ENCODE data around the gene ANKS1B. TPM values are rescaled to one million over a fixed set of nuclear protein-coding genes. Genes with fewer than 3 reads are reported as not detected.

ANKS1B gene
- total RNA-seq, 1 donor from 2014 or later = 2.4 TPM

GRCh38 chr12:99045158-99045557 is 939.6 kb downstream of the ANKS1B start:
- no peak for TF ChIP-seq EZH2 (IDR thresholded peaks at IDR 0.05; ENCODE audit: insufficient read depth, low read length)
- TF ChIP-seq CTCF (IDR thresholded peaks at IDR 0.05; ENCODE audit: insufficient read depth, low read depth, low read length) = no peak
- Mint-ChIP-seq H3K36me3 (ENCODE audit: low read depth, unreplicated experiment) (no peaks in the 10 kb centered on the region), H3K27ac (ENCODE audit: unreplicated experiment) (no peak overlapping the region), H3K27me3 (ENCODE audit: low read depth, unreplicated experiment) (peaks cover 4% of the 10 kb centered on the region), H3K4me1 (ENCODE audit: low read depth, unreplicated experiment) (no peaks in the 10 kb centered on the region), H3K4me3 (ENCODE audit: unreplicated experiment) (no peak overlapping the region), H3K9me3 (ENCODE audit: unreplicated experiment) (no peaks in the 10 kb centered on the region)
- no peak overlapping the region for H3K4me2 ChIP-seq (ENCODE audit: low read length)
- no peaks in the 10 kb centered on the region for H3K4me1 ChIP-seq (ENCODE audit: insufficient read depth, low read length)
- no peaks in the 10 kb centered on the region for H3K36me3 ChIP-seq (ENCODE audit: insufficient read depth, low read length)
- H3K27ac ChIP-seq (ENCODE audit: low read depth, low read length) = no peak overlapping the region
- H3K27me3 ChIP-seq (ENCODE audit: insufficient read depth, low read length) = no peaks in the 10 kb centered on the region
- H2AFZ ChIP-seq (ENCODE audit: low read depth, low read length) = no peak overlapping the region
- no peak for FAIRE-seq
- no peak for DNase-seq (ENCODE audit: low read depth)
- H3K79me2 ChIP-seq (ENCODE audit: insufficient read depth, low read length) = no peaks in the 10 kb centered on the region
- no peak overlapping the region for H3K4me3 ChIP-seq (ENCODE audit: insufficient read depth, low read depth, low read length)
- H3K9ac ChIP-seq (ENCODE audit: low read length) = no peak overlapping the region
- H3K9me3 ChIP-seq (ENCODE audit: insufficient read depth, low read depth, low read length) = no peaks in the 10 kb centered on the region
- no peaks in the 10 kb centered on the region for H4K20me1 ChIP-seq (ENCODE audit: insufficient read depth, low read length)

- peak; percentile 13 for FAIRE-seq
- DNase-seq (ENCODE audit: low read depth) = peak; percentile 35
- H3K9me3 ChIP-seq (ENCODE audit: insufficient read depth, low read depth, low read length) = no peaks in the 10 kb centered on the region
- H3K27ac ChIP-seq (ENCODE audit: low read depth, low read length) = no peak overlapping the region
- no peaks in the 10 kb centered on the region for H3K36me3 ChIP-seq (ENCODE audit: insufficient read depth, low read length)
- Mint-ChIP-seq H3K27ac (ENCODE audit: unreplicated experiment) (no peak overlapping the region), H3K4me1 (ENCODE audit: low read depth, unreplicated experiment) (no peaks in the 10 kb centered on the region), H3K36me3 (ENCODE audit: low read depth, unreplicated experiment) (no peaks in the 10 kb centered on the region), H3K9me3 (ENCODE audit: unreplicated experiment) (no peaks in the 10 kb centered on the region), H3K27me3 (ENCODE audit: low read depth, unreplicated experiment) (peaks cover 4% of the 10 kb centered on the region), H3K4me3 (ENCODE audit: unreplicated experiment) (no peak overlapping the region)
- no peaks in the 10 kb centered on the region for H3K4me1 ChIP-seq (ENCODE audit: insufficient read depth, low read length)
- no peak overlapping the region for H3K9ac ChIP-seq (ENCODE audit: low read length)
- TF ChIP-seq EZH2 (IDR thresholded peaks at IDR 0.05; ENCODE audit: insufficient read depth, low read length) (no peak), CTCF (IDR thresholded peaks at IDR 0.05; ENCODE audit: insufficient read depth, low read depth, low read length) (peak; percentile 93)
- H3K4me3 ChIP-seq (ENCODE audit: insufficient read depth, low read depth, low read length) = no peak overlapping the region
- H3K4me2 ChIP-seq (ENCODE audit: low read length) = no peak overlapping the region
- no peaks in the 10 kb centered on the region for H3K27me3 ChIP-seq (ENCODE audit: insufficient read depth, low read length)
- H2AFZ ChIP-seq (ENCODE audit: low read depth, low read length) = no peak overlapping the region
- H4K20me1 ChIP-seq (ENCODE audit: insufficient read depth, low read length) = no peaks in the 10 kb centered on the region
- no peaks in the 10 kb centered on the region for H3K79me2 ChIP-seq (ENCODE audit: insufficient read depth, low read length)
These were observed 941.3 kb downstream of the ANKS1B start for GRCh38 chr12:99043319-99043914.

- peaks cover 4% of the 10 kb centered on the region for H3K27me3 Mint-ChIP-seq (ENCODE audit: low read depth, unreplicated experiment)
- no peak for FAIRE-seq
- no peaks in the 10 kb centered on the region for H3K27me3 ChIP-seq (ENCODE audit: insufficient read depth, low read length)
- no peaks in the 10 kb centered on the region for H3K9me3 ChIP-seq (ENCODE audit: insufficient read depth, low read depth, low read length)
- H3K4me3 ChIP-seq (ENCODE audit: insufficient read depth, low read depth, low read length) = no peak overlapping the region
- H2AFZ ChIP-seq (ENCODE audit: low read depth, low read length) = no peak overlapping the region
- H4K20me1 ChIP-seq (ENCODE audit: insufficient read depth, low read length) = no peaks in the 10 kb centered on the region
- H3K79me2 ChIP-seq (ENCODE audit: insufficient read depth, low read length) = no peaks in the 10 kb centered on the region
- DNase-seq (ENCODE audit: low read depth) = no peak
- no peak overlapping the region for H3K27ac ChIP-seq (ENCODE audit: low read depth, low read length)
- H3K4me1 ChIP-seq (ENCODE audit: insufficient read depth, low read length) = no peaks in the 10 kb centered on the region
- no peak overlapping the region for H3K4me2 ChIP-seq (ENCODE audit: low read length)
- H3K36me3 Mint-ChIP-seq (ENCODE audit: low read depth, unreplicated experiment) = no peaks in the 10 kb centered on the region
- no peaks in the 10 kb centered on the region for H3K9me3 Mint-ChIP-seq (ENCODE audit: unreplicated experiment)
- H3K36me3 ChIP-seq (ENCODE audit: insufficient read depth, low read length) = no peaks in the 10 kb centered on the region
- H3K27ac Mint-ChIP-seq (ENCODE audit: unreplicated experiment) = no peak overlapping the region
- TF ChIP-seq EZH2 (IDR thresholded peaks at IDR 0.05; ENCODE audit: insufficient read depth, low read length) = no peak
- no peak for TF ChIP-seq CTCF (IDR thresholded peaks at IDR 0.05; ENCODE audit: insufficient read depth, low read depth, low read length)
- no peak overlapping the region for H3K9ac ChIP-seq (ENCODE audit: low read length)
- no peak overlapping the region for H3K4me3 Mint-ChIP-seq (ENCODE audit: unreplicated experiment)
- H3K4me1 Mint-ChIP-seq (ENCODE audit: low read depth, unreplicated experiment) = no peaks in the 10 kb centered on the region
These were observed 942.5 kb downstream of the ANKS1B start for GRCh38 chr12:99042226-99042625.
